Adipocyte (in vitro differentiated cells): ENCODE measurements around the gene MRTFA.
A peak's percentile ranks its signal among the peaks of the same experiment; 100 is the strongest.
"Not testable (repeated sequence)": the region's sequence is repeated elsewhere in the genome, so short reads cannot be mapped to it uniquely, and the experiment has no call there.

Source experiments
- DNase-seq: peaks from one replicate; pipeline ENCODE4 v3.0.0-alpha.2; 2015; ENCODE audit warnings: low read depth
- H3K27me3 ChIP-seq: replicated peaks from 2 replicates; pipeline ENCODE4 v1.7.0; 2013; ENCODE audit warnings: mild to moderate bottlenecking, low read length, moderate library complexity; ENCODE audit not compliant: control insufficient read depth, insufficient read depth
- H3K36me3 ChIP-seq: 2 replicates; pipeline ENCODE4 v1.7.0; 2013; ENCODE audit warnings: low read length, mild to moderate bottlenecking, moderate library complexity; ENCODE audit not compliant: control insufficient read depth, insufficient read depth, severe bottlenecking
- H3K4me1 ChIP-seq: 2 replicates; pipeline ENCODE4 v1.7.0; 2013; ENCODE audit warnings: mild to moderate bottlenecking, low read length, moderate library complexity; ENCODE audit not compliant: control insufficient read depth, insufficient read depth
- H3K4me3 ChIP-seq: 2 replicates; pipeline ENCODE4 v1.7.0; 2013; ENCODE audit warnings: mild to moderate bottlenecking, low read length, moderate library complexity
- H3K9ac ChIP-seq: 2 replicates; pipeline ENCODE4 v1.7.0; 2013; ENCODE audit warnings: mild to moderate bottlenecking, low read length, moderate library complexity
- H3K9me3 ChIP-seq: 2 replicates; pipeline ENCODE4 v1.7.0; 2013; ENCODE audit warnings: mild to moderate bottlenecking, low read length, moderate library complexity; ENCODE audit not compliant: control insufficient read depth

MRTFA gene

DNA sequence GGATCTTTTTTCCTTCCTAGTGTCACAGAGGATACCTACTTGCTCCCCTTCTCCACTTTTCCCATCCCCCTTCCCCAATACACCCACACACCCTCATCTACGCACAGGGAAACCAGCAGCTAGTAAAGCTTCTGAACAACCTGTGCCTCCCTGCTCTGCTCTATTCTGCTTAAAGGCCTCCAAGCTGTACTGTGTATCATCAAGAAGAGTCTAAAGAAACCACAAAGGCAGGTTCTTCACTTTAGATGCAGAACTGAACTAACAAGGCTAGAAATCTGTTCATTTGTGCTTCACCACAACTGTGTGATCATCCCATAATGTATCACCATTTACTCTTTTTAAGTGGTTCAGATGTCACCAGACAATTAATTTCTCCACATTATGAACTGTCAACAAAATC lies 133.6 kb downstream of the MRTFA start:
- DNase-seq: no peak
- Histone ChIP-seq H3K9me3 (no peaks in the 10 kb centered on the region), H3K36me3 (no peaks in the 10 kb centered on the region), H3K9ac (no peak overlapping the region), H3K27me3 (no peaks in the 10 kb centered on the region), H3K4me1 (peaks cover 38% of the 10 kb centered on the region), H3K4me3 (no peak overlapping the region)

DNA sequence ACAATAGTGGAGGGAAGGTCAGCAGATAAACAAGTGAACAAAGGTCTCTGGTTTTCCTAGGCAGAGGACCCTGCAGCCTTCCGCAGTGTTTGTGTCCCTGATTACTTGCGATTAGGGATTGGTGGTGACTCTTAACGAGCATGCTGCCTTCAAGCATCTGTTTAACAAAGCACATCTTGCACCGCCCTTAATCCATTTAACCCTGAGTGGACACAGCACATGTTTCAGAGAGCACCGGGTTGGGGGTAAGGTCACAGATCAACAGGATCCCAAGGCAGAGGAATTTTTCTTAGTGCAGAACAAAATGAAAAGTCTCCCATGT lies 136.1 kb downstream of the MRTFA start:
- DNase-seq, H3K27me3 ChIP-seq, H3K9me3 ChIP-seq, H3K9ac ChIP-seq, H3K36me3 ChIP-seq, H3K4me3 ChIP-seq: not testable (repeated sequence)
- H3K4me1 ChIP-seq: peaks cover 37% of the 10 kb centered on the region

DNA sequence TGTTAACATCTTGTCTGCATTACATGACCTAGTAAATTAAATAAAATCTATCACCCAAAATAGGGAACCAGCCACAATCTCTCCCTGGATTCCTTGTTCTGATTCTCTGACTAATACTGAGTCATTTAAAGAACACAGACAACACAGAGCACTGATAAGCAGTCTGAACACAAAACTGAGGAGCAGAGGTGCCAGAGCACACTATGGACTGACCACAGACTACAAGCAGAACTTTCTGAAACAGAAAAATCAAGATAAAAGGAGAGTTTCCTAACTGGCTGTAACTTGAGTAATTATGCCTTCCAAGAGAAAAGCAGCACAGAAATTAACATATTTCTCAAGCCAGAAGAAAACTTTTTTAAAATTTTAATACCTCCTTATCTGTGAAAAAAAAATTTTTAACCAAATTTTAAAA lies 137.3 kb downstream of the MRTFA start:
- peak; percentile 90 for DNase-seq

DNA sequence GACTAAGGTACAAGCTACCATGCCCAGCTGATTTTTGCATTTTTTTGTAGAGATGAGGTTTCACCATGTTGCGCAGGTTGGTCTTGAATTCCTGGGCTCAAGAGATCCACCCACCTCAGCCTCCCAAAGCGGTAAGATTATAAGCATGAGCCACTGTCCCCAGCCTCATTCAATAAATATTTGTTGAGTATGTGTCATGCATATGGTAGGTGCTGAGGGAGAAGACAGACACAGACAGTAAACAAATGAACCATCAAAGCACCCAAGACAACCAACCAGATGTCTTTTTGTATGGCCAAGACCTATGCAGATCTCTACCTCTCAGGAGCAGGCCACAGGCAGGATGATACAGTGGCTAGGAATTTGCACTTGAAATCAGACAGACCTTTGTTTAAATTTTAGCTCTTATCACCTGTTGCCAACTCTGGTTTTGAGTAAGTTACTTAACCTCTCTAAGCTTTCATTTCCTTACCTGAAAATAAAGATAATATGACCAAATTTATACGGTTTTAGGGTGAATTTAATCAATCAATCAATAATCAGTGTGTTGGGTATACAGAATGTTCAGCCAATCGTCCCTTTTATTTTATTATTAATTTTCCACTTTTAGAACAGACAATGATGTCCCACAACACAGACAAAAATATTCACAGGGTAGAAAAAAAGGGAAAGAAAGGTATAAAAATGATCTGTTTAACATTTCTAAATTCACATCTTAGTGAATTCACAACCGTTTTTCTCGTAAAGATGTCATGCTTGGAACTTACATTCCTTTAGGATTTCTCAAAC lies 137.9 kb downstream of the MRTFA start:
- Histone ChIP-seq H3K9ac (peak overlapping the region; percentile 65), H3K4me1 (peaks cover 25% of the 10 kb centered on the region), H3K4me3 (peak overlapping the region; percentile 35), H3K36me3 (no peaks in the 10 kb centered on the region), H3K9me3 (no peaks in the 10 kb centered on the region), H3K27me3 (no peaks in the 10 kb centered on the region)
- DNase-seq: peak; percentile 69

More for the DNA sequence above, 137.3 kb downstream of the MRTFA start:
- no peaks in the 10 kb centered on the region for H3K36me3 ChIP-seq
- peak overlapping the region; percentile 35 for H3K4me3 ChIP-seq
- H3K4me1 ChIP-seq: peaks cover 29% of the 10 kb centered on the region
- H3K9ac ChIP-seq: peak overlapping the region; percentile 69
- no peaks in the 10 kb centered on the region for H3K27me3 ChIP-seq
- H3K9me3 ChIP-seq: no peaks in the 10 kb centered on the region

DNA sequence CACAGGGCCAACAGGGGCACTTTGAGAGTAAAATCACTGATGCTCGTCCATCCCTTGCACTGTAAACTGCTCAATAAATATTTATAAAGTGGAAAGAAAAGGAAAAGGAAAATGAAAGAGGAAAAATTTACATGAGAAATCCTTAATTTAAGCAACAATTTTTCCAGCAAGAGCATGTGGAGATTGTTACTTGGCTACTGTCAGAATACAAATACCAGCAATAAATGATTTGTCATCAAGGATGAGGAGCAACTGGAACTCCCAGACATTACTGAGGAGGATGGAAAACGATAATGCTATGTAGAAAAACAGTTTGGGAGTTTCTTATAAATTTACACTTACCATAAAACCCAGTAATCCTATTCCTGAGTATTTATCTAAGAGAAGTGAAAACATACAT lies 143.1 kb downstream of the MRTFA start:
- Histone ChIP-seq H3K9ac (no peak overlapping the region), H3K27me3 (no peaks in the 10 kb centered on the region), H3K9me3 (no peaks in the 10 kb centered on the region), H3K36me3 (no peaks in the 10 kb centered on the region), H3K4me1 (peaks cover 33% of the 10 kb centered on the region), H3K4me3 (no peak overlapping the region)
- no peak for DNase-seq

DNA sequence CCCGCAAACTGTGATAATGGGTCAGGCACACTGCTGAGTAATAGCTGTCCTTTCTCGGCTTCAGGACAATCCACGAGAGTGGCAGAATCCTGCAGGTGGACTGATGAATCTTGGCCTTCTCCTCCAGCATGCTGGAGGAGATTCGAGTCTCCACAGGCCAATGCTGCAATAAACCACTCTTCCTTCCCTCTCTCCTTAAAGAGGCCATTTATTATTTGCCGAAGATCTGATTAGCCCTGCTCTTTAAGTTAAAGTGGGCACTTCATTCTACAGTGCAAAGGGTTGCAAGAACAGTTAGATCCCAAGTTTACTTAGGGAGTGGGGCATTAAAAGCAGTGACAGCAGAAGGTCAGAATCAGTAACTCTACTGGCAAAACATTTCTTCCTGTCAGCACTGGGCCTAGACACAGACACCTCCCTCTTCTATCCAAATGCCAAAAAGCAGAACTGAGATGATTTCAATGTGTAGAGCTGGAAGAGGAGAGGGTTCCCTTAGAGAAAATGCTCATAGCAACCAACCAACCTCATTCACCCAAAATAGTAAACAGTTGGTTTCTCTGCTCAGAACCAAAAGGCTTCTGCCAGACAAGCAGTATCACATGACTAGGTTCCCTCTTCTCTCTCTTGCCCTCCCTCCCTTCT lies 144.4 kb downstream of the MRTFA start:
- H3K36me3 ChIP-seq: no peaks in the 10 kb centered on the region
- H3K4me3 ChIP-seq: no peak overlapping the region
- H3K9ac ChIP-seq: no peak overlapping the region
- no peak for DNase-seq
- H3K9me3 ChIP-seq: no peaks in the 10 kb centered on the region
- peaks cover 33% of the 10 kb centered on the region for H3K4me1 ChIP-seq
- H3K27me3 ChIP-seq: no peaks in the 10 kb centered on the region

DNA sequence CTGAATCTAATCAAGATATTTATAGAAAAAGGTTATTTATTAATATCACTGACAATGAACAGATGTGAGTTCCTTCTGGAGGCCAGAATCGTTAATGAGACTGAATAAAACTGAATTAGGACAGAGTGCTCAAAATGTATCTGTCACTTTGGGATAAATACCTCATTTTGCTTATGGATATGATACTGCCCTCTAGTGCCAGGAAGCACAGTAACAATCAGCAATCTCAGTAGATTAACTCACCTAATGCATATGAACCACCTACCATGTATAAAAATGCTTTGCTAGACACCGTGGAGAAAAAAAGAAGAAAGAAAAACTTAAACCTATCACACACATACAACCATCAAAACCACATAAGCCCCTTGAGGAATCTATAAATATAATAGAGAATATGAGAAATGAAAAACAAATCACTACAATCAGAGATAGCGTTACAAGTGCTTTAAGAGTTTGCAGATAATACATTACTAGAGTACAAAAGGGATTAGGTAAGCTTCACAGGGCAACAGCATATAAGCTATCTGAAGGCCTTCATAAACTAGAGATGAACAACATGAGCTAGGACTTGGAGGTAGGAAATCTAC lies 148.8 kb downstream of the MRTFA start:
- no peak overlapping the region for H3K4me3 ChIP-seq
- peak; percentile 63 for DNase-seq
- no peaks in the 10 kb centered on the region for H3K27me3 ChIP-seq
- H3K9me3 ChIP-seq: no peaks in the 10 kb centered on the region
- no peaks in the 10 kb centered on the region for H3K36me3 ChIP-seq
- peaks cover 43% of the 10 kb centered on the region for H3K4me1 ChIP-seq
- no peak overlapping the region for H3K9ac ChIP-seq

DNA sequence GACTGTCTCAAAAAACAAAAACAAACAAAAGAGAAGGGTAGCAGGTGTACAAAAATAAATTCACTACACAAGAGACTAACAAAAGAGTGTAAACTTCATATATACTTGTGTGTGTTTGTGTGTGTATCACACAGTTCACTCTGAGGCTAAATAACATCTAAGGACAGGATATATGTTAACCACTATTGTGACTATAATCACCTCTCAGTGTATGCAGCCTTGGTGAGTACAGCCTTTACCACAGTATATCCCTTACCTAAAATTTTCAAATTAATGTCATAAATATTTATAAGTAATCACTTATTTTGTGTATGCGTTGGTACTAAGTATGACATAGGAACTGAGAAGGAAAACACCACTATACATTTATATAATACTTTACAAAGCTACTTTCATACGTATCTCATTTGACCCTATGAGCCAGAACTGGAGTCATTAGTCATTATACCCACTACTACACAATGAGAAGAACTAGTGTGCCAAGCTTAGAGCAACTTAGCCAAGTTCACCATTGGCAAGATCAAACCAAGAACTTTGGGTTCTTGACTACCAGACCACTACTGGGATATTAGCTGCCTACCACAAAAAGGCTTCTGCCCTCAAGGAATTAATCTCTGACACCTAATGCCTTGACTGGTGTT lies 149.4 kb downstream of the MRTFA start:
- Histone ChIP-seq H3K4me3 (no peak overlapping the region), H3K27me3 (no peaks in the 10 kb centered on the region), H3K36me3 (no peaks in the 10 kb centered on the region)

DNA sequence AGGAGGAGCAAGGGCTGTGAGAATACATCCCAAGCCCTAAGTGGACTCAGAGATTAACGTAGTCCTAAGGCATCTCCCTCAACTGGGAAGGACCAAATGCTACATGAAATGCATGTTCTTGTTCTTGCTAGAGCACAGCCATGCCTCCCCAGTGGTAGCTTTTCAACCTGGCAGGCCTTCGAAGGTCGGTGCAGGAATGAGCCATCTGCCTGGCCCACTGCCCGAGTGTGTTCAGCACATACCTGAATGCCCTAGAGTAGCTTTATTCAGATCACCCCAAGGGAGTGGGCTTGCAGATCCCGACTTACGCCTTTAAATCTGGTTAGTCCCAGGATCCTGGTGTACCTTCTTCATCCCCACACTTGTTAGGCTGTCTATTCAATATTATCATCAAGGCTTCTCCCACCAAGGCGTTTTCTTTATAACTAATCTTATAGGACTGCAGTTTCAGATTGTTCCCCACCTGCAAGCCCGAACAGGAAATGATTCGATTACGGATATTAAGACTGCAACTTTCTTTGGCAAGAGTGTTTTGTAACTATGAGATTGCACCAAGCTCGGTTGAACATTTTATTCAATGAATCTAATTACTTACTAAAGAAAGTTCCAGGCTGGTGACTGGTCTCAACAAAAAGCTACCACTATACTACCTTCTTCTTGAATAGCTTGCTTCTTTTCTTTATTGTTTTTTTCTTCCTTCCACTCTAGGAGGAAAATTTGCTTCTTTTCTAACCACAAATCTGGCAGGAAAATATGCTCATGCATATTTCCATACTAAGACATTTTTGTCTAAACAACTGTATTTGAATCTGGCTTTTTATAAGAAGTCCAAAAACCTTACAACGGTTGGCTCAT lies 150.5 kb downstream of the MRTFA start:
- Histone ChIP-seq H3K36me3 (no peaks in the 10 kb centered on the region), H3K9me3 (no peaks in the 10 kb centered on the region), H3K4me1 (peaks cover 26% of the 10 kb centered on the region), H3K4me3 (no peak overlapping the region), H3K9ac (no peak overlapping the region), H3K27me3 (no peaks in the 10 kb centered on the region)
- peak; percentile 59 for DNase-seq

More for the DNA sequence above, 149.4 kb downstream of the MRTFA start:
- H3K4me1 ChIP-seq: peaks cover 36% of the 10 kb centered on the region
- no peaks in the 10 kb centered on the region for H3K9me3 ChIP-seq
- no peak overlapping the region for H3K9ac ChIP-seq
- DNase-seq: no peak

DNA sequence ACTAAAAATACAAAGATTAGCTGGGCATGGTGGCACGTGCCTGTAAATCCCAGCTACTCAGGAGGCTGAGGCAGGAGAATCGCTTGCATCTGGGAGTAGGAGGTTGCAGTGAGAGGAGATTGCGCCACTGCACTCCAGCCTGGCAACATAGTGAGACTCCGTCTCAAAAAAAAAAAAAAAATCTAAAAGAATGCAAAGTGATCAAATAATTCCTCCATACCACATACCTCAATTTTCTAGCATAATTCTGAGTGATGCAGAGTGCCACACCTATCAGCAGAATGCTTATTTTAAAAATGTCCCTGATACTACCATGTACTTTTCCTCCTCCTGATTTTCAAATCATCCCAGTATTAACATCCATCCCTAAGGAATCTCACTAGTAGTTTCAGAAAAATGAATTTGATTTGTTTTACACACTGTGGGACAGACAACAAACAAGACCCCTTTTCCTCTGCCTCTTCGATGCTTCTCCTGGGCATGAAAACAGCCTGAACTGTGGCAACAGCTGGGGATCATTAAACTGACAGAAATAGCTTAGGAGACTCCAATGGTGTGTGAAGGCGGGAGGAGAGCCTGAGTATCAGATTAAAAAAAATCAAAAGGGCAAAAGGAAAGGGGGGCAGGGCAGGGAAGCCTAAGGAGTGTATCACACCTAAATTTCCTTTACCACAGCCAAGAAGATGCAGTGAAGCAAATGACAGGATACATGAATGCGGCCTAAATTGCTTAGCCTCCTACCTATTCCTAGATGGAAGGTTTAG lies 151.4 kb downstream of the MRTFA start:
- Histone ChIP-seq H3K4me3 (no peak overlapping the region), H3K9me3 (no peaks in the 10 kb centered on the region), H3K9ac (no peak overlapping the region), H3K36me3 (no peaks in the 10 kb centered on the region), H3K4me1 (peaks cover 28% of the 10 kb centered on the region), H3K27me3 (no peaks in the 10 kb centered on the region)
- DNase-seq: peak; percentile 75
